Stimulated activated CD4-positive, alpha-beta T cell treated with anti-CD3 and anti-CD28 coated beads, Interleukin-2, amount 100 ng/mL, for 48 hours (primary cell): ENCODE results near the gene CEP55.
A peak's percentile ranks its signal among the peaks of the same experiment; 100 is the strongest.
"Not testable (repeated sequence)": the region's sequence is repeated elsewhere in the genome, so short reads cannot be mapped to it uniquely, and the experiment has no call there.

Experiments used
- DNase-seq, 2 donors: peaks; one replicate each; pipeline ENCODE4 v3.0.0-alpha.2; 2020

Gene CEP55

DNA sequence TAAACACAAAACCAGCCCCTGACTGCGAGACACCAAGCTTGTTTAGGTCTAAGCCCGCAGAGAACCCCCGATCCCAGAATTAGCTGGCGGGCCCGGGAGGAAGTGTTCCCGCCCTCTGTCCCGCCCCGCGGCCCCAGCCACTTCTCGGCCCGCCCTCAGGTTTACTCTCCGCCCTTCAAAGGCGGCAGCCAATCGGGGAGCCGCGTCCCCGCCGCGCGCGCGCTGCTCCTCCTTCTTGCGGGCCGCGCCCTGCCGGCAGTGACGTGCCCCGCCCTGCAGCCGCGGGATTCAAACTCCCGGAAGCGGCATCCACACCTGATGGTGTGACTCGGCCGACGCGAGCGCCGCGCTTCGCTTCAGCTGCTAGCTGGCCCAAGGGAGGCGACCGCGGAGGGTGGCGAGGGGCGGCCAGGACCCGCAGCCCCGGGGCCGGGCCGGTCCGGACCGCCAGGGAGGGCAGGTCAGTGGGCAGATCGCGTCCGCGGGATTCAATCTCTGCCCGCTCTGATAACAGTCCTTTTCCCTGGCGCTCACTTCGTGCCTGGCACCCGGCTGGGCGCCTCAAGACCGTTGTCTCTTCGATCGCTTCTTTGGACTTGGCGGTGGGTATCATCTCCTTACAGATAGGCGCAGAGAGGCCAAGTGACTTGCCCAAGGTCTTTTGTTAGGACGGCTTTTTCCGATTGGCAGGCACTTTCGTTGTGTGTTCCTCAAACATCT is at the start of gene CEP55:
Gene CEP55, plus strand, starts transcription at position 291 of the 720 bp plus-strand sequence. CDS start 3,440 bp downstream, outside the sequence.
- DNase-seq = peak; percentile 93 to 95

DNA sequence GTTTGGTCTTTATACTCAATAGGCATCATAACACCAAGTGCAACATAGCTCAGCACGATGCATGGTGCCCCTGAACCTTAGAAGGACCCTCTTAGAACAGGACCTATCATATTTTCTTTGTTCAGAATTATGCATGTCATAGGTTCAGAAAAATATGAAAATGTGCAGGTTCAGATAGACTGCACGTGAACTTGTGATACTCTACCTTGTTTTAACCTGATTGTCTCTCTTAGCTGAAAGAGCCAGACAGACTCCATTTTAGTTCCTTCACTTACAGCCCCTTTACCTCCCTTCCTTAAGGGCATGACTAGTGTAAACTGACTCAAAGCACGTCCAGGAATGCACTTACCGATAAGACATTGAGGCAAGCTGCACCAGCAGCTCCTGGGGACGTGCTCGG is 49.4 kb upstream of the CEP55 start:
- DNase-seq = no peak

DNA sequence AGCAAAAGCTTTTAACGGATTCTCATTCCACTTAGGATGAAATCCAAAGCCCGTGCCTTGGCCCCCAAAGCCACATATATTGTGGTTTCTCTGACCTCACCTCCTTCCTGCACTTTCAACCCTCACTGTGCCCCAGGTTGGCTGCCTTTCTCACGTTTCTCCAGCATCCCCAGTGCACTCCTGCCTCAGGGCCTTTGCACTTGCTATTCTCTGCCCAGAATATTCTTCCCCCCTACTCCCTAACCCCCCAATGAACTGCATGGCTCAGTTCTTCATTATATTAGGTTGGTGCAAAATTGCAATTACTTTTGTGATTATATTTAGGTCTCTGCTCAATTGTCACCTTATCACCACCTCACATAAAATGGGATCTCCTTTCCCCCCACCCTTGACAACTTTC is 48.4 kb upstream of the CEP55 start:
- DNase-seq = no peak

DNA sequence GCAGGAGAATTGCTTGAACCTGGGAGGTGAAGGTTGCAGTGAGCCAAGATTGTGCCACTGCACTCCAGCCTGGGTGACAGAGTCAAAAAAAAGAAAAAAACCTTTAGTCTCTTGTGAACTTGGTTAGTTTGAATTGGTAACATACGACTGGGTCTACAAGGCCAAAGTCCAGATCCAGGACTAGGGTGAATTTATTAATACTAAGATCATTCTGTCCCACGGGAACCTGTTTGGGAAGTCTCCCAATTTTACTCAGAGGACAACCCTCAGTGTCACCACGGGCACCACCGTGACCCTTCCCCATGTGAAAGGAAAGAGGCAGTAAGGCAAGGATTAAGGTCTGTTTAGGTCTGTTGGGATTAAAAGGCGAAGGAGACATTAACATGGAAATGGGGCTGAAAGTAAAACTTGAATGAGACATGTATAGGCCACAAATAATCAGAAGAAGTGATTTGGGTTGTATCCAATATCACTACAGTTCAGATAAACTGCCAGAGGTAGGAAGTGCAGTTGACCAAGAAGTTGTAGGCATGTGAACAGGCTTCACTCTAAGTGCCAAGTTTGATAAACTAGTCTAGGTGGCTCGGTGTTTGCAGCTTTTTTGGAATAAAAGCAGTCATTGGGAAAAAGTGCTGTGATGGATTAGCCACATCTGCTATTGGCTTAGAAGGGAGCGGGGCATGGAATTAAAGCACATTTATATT is 45.0 kb upstream of the CEP55 start:
- no peak for DNase-seq

DNA sequence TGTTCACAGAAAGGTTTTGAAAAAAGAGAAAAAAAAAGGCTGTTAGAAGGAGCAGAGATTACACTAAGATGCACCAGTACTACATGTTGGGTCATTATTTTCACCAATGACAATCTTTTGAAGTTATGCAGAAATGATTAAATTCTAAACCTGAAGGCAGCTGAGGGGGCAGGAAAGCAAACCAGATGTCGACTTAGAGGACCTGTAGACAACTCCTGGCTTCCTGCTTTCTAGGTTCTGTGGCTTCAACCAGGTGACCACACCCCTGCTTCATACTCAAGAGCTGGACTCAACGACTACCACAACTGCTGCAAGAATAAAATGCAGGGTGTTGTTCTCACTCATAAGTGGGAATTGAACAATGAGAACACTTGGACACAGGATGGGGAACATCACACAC is 44.3 kb upstream of the CEP55 start:
- no peak for DNase-seq

DNA sequence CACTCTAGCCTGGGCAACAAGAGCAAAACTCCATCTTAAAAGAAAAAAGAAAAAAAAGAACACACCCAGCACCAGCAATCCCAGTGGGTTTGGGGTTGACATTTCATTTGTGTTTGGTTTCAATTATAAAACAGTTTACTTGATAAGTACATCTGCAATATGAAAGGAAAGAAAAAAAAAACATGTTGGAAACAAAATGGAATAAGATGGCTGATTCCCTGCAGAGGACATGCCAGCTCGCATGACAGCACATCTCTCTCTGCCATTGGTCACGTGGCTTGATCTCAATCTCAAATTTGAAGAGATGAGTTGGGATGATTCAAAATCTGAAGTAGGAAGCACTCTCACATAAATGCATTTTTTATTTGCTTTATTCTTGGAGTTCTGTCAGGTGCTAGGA is 42.3 kb upstream of the CEP55 start:
- no peak for DNase-seq

DNA sequence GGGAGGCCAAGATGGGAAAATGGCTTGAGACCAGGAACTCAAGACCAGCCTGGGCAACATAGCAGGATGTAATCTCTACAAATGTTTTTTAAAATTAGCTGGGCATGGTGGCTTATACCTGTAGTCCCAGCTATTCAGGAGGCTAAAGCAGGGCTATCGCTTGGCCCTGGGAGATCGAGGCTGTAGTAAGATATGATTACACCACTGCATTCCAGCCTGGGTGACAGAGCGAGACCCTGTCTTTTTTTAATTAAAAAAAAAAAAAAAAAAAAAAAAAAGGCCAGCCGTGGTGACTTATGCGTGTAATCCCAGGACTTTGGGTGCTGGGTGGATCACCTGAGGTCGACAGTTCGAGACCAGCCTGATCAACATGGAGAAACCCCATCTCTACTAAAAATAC is 41.7 kb upstream of the CEP55 start:
- DNase-seq = no peak

DNA sequence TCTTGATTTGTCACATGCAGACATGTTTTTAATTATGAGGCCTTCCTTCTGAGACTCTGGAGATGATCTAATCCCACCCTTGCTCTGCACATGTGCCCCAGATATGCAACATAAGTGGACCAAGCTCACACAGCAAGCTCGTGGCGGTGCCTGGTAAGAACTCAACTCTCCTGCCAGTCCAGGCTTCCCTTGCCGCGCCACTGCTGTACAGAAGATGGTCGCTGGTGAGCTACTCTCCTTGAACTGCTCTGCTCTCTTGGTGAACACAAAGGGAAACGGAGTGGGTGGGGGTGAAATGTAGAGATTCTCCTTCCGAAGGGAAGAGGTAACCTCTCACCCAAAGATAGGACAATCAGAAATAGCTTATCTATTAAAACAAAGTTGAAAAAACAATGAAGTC is 39.9 kb upstream of the CEP55 start:
- DNase-seq = no peak

DNA sequence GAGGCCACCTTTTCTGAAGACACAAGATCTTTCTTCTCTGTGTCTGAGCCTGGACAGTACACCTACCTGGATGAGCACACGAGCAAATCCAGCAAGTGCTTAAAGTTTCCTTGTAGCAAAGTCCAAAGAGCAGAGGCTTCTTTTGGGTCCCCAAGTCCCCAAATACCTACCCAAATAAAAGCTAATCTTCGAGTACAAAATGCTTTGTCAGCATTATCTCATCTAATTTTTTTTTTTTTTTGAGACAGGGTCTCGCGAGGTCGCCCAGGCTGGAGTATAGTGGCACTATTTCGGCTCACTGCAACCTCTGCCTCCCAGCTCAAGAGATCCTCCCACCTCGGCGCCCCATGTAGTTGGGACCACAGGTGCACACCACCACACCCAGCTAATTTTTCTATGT is 38.9 kb upstream of the CEP55 start:
- DNase-seq = no peak

DNA sequence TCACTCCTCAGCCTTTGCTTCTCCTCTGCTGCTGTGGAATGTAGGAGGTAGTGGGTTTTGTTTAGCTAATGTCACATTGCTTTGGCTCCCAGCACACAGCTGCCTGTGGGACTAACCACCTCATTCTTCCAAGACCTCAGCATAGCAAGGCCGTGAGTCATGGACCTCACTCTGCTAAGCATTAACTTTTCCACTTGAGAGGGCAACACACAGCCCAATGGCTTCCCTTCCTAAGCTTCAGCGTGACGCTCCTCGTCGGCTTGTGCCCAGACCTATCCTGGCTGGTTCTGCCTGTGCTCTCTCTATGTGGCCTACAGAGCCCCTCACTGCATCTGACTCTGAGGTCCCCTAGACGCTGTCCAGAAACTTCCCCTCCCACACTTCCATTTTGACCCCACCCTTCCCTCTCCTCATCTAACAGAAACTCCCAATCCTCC is 37.6 kb upstream of the CEP55 start:
- DNase-seq = no peak

DNA sequence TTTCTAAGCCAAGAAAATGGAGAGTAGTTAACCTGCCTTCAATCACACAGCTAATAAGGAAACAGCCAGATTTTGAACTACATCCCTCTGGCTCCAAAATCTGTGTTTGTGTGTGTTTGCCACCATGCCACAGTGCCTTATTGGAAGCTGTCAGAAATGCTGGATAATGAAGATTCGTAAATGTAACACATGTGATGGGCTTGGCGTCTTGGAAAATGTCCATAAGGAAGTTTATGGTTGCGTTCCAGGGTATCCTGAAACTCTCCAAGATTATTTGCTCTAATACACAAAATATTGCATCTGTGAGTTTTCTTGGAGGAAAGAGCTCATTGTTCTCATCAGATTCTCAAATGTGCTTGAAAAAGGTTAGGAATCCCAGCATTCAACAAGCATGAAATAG is 36.9 kb upstream of the CEP55 start:
- no peak for DNase-seq

DNA sequence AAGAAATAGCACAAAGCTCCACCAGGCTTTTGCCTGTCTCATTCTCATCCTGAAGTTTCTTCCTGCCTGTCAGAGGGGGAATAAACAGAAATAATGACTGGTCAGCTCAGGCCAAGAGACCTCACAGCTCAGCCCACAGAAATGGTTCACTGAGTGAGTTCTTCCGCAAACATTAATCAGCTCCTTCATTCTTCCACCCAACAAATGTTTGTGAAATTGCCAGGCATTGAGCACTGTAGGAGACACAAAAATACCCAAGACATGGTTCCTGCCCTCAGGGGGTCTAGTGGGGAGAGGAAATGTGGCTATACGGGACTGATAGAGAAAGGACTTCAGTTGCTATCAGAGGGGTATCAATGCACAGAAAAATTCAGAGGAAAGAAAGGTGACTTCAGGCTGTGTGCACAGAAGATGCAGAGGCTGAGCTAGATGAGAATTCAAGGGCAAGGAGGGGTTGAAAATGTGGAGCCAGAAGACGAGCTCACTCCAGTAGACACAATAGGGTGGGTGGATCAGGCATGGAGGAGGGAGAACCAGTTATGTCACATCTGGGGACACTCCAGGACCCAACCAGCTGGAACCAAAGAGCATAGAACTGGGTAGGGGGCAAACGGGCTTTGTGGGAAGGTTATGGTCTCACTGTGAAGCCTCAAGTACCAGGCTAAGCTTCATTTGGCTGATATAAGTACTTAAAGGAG is 35.2 kb upstream of the CEP55 start:
- no peak for DNase-seq

DNA sequence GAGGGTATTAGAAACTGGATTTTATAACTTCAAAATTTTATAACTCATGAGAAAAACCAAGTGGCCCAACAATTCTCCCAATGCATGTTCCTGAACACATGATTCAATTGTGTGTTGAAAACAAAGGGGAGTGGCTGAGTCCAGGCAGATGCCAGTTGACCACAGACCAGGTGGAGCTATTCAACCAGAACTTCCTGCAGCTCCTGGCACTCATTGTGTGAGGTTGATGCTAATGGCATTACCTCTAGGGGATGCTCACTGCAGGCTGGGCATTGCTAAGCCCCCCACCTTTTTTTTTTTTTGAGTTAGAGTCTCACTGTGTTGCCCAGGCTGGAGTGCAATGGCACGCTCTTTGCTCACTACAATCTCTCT is 34.6 kb upstream of the CEP55 start:
- DNase-seq = no peak

DNA sequence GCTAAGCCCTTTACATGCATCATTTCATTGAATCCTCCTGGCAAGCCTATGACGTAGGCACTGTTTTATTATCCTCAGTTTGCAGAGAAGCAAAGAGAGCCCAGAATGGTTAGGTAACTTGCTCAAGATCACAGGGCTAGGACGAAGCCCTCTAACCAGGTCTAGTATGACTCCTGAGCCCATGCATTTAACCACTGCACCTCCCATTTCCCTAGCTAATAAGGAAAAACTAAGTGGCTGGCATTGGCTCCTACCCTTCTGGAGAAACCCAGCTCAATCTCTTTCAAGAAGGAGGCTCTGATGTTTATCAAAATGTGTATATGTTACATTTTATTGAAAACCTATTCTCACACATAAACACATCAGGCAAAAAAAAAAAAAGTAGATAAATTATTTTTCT is 34.0 kb upstream of the CEP55 start:
- DNase-seq = no peak

DNA sequence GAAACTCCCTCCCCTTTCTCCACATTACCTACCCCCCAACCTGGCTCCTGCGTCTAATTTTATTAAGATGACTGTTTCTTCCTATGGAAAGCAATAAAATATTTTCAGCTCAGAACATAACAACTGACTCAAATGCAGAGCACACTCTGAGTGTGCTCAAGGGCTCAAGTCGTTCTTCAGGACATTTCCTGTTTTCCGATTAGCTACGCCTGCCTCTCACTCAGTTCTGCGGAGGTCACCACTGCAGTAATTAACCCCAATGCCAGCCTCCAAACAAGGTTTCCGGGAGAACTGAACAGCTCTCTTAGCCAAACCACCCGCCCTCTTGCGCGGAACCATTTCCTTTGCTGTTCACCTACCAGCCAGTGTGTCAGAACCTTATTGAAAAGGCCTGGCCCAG is 33.5 kb upstream of the CEP55 start:
- peak in 1 of 2 donors; percentile 28 for DNase-seq

DNA sequence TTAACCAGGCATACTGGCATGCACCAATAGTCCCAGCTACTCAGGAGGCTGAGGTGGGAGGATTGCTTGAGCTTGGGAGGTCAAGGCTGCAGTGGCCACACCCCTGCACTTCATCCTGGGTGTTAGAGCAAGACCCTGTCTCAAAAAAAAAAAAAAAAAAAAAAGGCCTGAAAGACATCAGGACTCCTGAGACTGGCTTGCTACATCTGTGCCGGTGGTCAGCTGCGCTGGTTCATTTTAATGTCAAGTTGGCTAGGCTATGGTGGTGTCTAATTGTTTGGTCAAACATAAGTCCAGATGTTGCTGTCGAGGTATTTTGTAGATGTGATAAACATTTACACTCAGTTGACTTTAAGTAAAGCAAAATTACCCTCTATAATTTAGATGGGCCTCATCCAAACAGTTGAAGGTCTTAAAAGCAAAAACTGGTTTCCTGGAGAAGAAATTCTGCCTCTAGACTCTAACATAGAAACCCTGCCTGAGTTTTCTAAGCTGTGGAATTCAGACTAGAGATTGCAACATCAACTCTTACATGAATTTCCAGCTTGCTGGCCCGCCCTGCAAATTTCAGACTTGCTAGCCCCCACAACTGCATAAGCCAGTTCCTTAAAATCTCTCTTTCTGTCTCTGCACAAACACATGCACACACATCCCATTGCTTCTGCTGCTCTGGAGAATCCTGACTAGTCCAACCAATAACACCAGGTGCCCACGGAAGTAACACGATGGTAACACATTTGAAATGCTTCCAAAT is 32.5 kb upstream of the CEP55 start:
- no peak for DNase-seq

DNA sequence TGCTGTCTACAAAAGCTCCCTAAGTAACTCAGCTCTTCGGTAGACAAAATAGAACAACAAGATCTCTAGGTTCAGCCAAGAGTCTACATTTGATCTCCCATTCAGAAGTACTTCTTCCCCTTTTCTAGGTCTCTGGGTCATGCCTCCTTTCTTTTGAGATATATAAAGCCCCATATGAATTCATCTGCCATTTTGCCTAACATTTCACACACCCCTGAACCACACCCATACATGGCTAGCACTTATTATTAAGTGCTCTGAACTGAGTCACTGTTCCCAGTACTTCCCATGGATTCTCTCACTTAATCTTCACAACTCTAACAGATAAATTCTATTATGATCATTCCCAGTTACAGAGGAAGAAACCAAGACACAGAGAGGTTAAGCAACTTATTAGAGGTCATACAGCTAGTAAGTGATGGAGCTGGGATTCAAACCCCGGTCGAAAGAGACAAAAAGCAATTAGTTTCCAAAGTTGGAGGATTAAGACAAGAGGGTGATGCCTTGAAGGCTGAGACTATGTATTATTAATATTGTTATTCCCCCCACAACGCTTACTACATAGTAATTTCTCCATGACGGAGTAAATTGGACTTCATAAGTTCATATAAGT is 31.5 kb upstream of the CEP55 start:
- no peak for DNase-seq

DNA sequence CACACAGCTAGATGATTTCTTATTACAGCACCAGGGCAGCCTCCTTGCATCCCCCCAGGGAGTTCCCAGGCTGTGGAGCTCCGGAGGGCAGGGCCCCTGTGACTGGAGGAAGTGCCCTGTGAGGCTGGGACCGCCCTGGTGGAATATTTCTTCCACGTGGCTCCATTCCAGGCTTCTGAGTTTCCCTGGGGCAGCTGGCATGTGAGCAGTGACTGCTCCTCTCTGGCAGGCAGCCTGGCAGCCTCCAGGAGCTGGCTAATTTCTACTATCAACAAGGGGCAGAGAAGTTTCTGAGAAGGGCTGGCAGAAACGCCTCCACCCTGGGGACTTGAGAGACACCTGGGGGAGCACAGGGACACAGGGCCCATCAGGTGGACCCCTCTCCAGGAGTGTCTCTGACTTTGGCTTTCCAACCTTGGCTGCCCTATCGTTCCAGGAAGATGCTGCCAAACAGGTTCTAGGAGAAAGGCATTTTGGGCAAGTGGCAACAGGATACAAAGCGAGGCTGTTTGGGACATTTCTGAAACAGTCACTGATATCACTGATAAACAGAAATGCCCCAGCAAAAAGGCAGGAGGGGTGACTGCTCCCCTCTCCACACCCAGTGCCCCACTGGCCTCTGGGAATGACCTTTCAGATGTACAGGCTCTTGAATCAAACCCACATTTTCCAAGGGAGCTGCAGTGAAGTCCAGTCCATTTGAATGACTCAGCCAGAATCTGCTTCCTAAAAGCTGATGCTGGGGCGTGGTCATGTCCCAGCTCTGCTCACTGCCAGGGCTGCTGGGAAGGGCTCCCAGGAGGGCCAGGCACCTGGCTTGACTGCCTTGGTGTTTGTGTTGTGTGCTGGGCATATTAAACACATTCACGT is 30.4 kb upstream of the CEP55 start:
- DNase-seq = no peak

DNA sequence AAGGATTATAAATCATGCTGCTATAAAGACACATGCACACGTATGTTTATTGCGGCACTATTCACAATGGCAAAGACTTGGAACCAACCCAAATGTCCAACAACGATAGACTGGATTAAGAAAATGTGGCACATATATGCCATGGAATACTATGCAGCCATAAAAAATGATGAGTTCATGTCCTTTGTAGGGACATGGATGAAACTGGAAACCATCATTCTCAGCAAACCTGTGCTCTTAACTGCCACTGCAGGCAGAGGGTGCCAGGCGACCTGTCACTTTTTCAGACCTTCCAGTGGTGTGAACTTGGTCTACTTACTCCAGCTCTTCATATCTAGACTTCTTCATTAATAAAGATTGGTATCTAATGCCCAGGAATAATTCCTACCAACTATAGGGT is 28.8 kb upstream of the CEP55 start:
- not testable (repeated sequence) for DNase-seq

DNA sequence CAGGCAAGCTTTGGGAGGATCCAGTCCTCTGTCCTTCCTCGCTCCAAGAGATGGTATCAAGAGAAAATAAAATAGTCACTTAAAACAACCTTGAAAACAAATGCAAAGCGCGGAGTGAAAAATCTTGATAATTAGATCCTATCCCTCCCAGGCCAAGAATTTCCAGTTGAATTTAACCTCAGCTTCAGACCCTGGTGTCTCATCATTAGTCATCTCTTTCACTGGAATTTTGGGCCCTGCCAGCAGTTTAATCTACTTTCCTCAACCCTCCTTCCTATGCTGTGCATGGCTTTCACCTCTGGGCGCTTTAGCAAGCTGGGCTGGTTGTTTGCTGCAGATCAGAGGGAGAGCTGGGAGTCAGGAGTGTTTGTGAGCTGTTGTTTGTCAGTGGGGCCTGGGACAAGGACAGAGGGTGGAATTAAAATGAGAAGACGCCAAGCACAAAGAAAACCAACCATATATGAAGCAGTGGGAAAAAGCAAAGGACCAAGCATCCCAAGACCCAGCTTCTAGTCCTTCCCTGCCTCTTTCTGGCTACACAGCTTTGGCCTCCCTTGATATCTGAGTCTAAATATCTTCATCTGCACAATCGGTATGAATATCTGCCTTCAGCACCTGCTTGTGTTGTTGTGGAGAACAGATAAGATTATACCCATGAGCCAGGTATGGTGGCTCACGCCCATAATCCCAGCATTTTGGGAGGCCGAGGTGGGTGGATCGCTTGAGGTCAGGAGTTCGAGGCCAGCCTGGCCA is 27.8 kb upstream of the CEP55 start:
- DNase-seq = no peak

DNA sequence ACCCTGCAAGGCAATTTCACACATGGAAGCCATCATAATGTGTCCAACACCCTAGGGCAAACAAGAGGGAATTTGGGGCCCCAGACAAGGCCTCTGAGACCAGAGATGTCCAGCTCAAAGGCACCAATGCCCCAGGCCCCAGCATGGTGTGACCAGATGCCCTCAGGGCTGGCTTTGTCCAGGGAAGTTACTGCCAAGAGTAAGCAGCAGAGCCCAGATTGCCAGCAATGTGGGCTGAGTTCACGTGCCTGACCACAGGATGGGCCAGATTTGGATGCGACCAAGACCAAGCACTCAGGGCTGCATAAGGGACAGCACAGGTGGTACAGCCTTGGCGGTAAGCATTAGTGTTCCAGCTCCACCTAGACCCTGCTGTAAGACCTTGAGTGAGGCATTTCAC is 27.0 kb upstream of the CEP55 start:
- no peak for DNase-seq
